Bronchial epithelial cell (primary cell): ENCODE results near the gene PI4KB. TPM values are rescaled to one million over a fixed set of nuclear protein-coding genes. Genes with fewer than 3 reads are reported as not detected.

Source experiments
- DNase-seq: peaks from one replicate; pipeline ENCODE4 v3.0.0-alpha.2; 2010; ENCODE audit warnings: low read depth
- FAIRE-seq: peaks from 2 replicates; lab custom pipeline; 2011; peaks lifted over from hg19 to GRCh38; lab: Jason Lieb, UNC
- H3K27me3 ChIP-seq: 2 replicates; pipeline ENCODE4 v1.5.1; 2011; ENCODE audit warnings: low read length; ENCODE audit not compliant: control insufficient read depth, insufficient read depth
- H3K36me3 ChIP-seq: 2 replicates; pipeline ENCODE4 v1.5.1; 2011; ENCODE audit warnings: low read length; ENCODE audit not compliant: control insufficient read depth, insufficient read depth
- H3K4me3 ChIP-seq: 2 replicates; pipeline ENCODE4 v1.5.1; 2011; ENCODE audit warnings: mild to moderate bottlenecking, low read depth, low read length, control low read depth
- total RNA-seq: library from RNA; depleted of rRNA; stranded (reverse); fragments of >200 nt; gene quantifications from 2 replicates; pipeline ENCODE4 v1.2.1, GENCODE V29; 2014
- TF ChIP-seq, protein P1 (sequence below): IDR thresholded peaks from 2 replicates; pipeline ENCODE4 v1.5.1; 2011; ENCODE audit warnings: mild to moderate bottlenecking, moderate library complexity, low read length, control low read depth, inconsistent platforms; ENCODE audit not compliant: insufficient read depth, severe bottlenecking

Gene PI4KB
- total RNA-seq, 1 donor from 2014 or later, result 20.8 TPM

GRCh38 chr1:151259351-151259750 lies 67.9 kb downstream of the PI4KB start:
- no peak overlapping the region for H3K4me3 ChIP-seq
- FAIRE-seq (no peak), DNase-seq (peak; percentile 68)
- TF ChIP-seq, protein P1, sequence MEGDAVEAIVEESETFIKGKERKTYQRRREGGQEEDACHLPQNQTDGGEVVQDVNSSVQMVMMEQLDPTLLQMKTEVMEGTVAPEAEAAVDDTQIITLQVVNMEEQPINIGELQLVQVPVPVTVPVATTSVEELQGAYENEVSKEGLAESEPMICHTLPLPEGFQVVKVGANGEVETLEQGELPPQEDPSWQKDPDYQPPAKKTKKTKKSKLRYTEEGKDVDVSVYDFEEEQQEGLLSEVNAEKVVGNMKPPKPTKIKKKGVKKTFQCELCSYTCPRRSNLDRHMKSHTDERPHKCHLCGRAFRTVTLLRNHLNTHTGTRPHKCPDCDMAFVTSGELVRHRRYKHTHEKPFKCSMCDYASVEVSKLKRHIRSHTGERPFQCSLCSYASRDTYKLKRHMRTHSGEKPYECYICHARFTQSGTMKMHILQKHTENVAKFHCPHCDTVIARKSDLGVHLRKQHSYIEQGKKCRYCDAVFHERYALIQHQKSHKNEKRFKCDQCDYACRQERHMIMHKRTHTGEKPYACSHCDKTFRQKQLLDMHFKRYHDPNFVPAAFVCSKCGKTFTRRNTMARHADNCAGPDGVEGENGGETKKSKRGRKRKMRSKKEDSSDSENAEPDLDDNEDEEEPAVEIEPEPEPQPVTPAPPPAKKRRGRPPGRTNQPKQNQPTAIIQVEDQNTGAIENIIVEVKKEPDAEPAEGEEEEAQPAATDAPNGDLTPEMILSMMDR, result no peak
- peaks cover 7% of the 10 kb centered on the region for H3K36me3 ChIP-seq
- no peaks in the 10 kb centered on the region for H3K27me3 ChIP-seq

- no peaks in the 10 kb centered on the region for H3K36me3 ChIP-seq
- no peak for FAIRE-seq
- no peaks in the 10 kb centered on the region for H3K27me3 ChIP-seq
- peak; percentile 21 for DNase-seq
- TF ChIP-seq, protein P1, result no peak
- peak overlapping the region; percentile 80 for H3K4me3 ChIP-seq
These were observed 71.8 kb downstream of the PI4KB start for GRCh38 chr1:151255381-151255780.

DNA sequence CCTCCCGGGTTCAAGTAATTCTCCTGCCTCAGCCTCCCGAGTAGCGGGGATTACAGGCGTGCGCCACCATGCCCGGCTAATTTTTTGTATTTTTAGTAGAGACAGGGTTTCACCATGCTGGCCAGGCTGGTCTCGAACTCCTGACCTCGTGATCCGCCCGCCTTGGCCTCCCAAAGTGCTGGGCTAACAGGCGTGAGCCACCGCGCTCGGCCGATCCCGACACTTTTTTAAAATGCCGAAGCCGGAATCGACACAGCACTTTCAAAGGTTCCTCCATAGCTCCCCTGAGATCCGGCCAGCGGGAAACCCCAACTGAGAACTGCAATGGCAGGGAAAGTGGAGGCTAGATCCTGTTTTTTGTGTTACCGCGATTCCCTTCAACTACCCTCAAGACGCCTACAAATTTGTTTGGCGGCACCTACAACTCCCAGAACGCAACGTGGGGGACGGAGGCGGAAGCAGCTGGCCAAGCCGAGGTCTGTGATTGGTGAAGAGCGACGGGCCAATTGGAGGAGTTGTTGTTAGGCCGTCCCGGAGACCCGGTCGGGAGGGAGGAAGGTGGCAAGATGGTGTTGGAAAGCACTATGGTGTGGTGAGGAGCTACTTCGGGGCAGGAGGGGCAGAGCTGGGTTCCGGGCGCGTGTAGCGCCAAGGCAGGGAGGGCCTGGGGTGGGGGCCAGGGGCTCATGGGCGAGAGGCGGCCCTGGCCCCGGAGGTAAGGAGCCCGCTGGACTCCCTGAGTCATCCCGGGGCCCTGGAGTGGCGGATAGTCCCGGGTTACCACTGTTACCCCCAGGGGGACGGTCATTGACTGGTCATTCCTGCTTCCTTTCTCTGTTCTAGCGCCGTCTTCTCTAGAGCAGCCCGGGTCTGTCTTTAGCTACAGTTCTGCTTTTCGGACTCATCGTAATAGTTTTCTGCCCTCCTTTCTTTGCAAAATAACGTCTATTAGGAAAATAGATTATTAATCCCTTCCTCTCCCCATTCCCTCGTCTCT lies 72.7 kb downstream of the PI4KB start, which contains the start of gene PSMD4:
PSMD4 (plus strand) TSS at position 518 of the 997 bp plus-strand sequence; CDS start at position 567, 49 bp downstream.
- DNase-seq, result peak; percentile 92
- H3K27me3 ChIP-seq, result no peaks in the 10 kb centered on the region
- peak; percentile 72 for FAIRE-seq
- peaks cover 3% of the 10 kb centered on the region for H3K36me3 ChIP-seq
- peak within 1 kb of the TSS; percentile 80 for H3K4me3 ChIP-seq
- TF ChIP-seq, protein P1, result no peak

DNA sequence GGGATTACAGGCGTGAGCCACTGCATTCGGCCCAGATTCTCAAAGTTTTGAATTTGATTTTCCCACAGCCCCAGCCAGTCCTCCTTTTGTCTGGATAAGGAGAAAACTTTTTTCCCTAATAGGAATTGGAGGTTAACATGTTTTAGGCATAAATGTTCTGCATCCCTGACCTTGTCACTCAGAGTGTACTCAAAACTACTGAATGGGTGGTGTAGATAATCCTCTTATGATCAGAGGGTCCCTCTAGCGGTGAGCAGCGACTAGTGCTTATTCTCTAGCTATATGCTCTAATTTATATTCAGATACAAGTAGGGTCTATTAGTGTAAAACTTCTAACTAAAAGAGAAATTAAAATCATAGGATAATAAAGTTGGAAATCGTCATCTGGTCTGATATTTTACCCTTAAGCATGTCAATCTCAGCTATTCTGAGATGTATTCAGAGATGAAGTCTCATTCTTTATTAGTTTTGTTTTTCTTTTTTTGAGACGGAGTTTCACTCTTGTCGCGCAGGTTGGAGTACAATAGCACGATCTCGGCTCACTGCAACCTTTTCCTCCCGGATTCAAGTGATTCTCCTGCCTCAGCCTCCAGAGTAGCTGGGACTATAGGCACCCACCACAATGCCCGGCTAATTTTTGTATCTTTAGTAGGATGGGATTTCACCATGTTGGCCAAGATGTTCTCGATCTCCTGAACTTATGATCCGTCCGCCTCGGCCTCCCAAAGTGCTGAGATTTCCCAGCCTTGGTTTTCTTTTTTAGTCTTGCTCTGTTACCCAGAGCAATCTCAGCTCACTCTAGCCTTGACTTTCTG lies 75.4 kb downstream of the PI4KB start:
- DNase-seq (peak; percentile 77), FAIRE-seq (no peak)
- no peaks in the 10 kb centered on the region for H3K27me3 ChIP-seq
- H3K4me3 ChIP-seq, result no peak overlapping the region
- TF ChIP-seq, protein P1, result peak; percentile 63
- peaks cover 17% of the 10 kb centered on the region for H3K36me3 ChIP-seq

DNA sequence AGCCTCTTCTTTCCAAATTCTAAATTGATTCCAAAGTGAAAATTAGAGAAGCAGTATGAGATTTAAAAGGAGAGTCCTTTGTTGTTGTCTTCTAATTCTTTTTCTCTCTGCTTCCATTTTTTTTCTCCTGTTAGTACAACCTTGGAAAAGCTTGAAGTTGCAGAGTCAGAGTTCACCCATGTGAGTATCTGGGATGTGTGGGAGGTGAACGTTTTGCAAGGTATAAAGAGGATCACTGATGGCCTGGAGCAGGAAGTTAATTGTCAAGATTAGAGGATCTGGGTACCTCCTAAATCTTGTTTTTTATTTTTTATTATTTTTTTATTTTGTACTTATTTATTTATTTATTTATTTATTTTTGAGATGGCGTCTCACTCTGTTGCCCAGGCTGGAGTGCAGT lies 80.4 kb downstream of the PI4KB start:
- Histone ChIP-seq H3K4me3 (no peak overlapping the region), H3K36me3 (peaks cover 38% of the 10 kb centered on the region), H3K27me3 (no peaks in the 10 kb centered on the region)
- TF ChIP-seq, protein P1, result no peak
- DNase-seq, result no peak
- no peak for FAIRE-seq
